H1 (cell line): ENCODE data around the gene CXCR4. TPM values are rescaled to one million over a fixed set of nuclear protein-coding genes. Genes with fewer than 3 reads are reported as not detected.

Source experiments
- CTCF ChIA-PET: fragments of 300-600 bp; sonication (Branson Sonifier 250); formaldehyde crosslinking; loops from one replicate; lab custom pipeline; 2021; ENCODE audit not compliant: partially characterized antibody; lab: Charles Lee
- POLR2A ChIA-PET: fragments of 300-600 bp; sonication (Branson Sonifier 250); formaldehyde crosslinking; loops from one replicate; lab custom pipeline; 2021; ENCODE audit warnings: inconsistent platforms; ENCODE audit not compliant: partially characterized antibody; lab: Charles Lee
- DNase-seq, 2 experiments: peaks; one replicate each; pipeline versions ENCODE4 v3.0.0 to v3.0.0-alpha.2; 2010 to 2022; ENCODE audit warnings: low spot score in 2 of 2, low read depth in 1 of 2, mixed read lengths in 1 of 2
- FAIRE-seq: peaks from 2 replicates; lab custom pipeline; 2011; peaks lifted over from hg19 to GRCh38; lab: Jason Lieb, UNC
- H2AFZ ChIP-seq: 2 replicates; pipeline ENCODE4 v1.8.1; 2012; ENCODE audit warnings: low read length, inconsistent platforms
- H2AK5ac ChIP-seq: 2 replicates; pipeline ENCODE4 v1.6.1; 2013; ENCODE audit warnings: low read depth, low read length
- H2BK120ac ChIP-seq: replicated peaks from 2 replicates; pipeline ENCODE3; 2013; ENCODE audit warnings: low read depth, low read length, inconsistent platforms
- H2BK12ac ChIP-seq: 2 replicates; pipeline ENCODE4 v1.6.1; 2013; ENCODE audit warnings: low read depth, low read length
- H2BK15ac ChIP-seq: 2 replicates; pipeline ENCODE4 v1.6.1; 2013; ENCODE audit warnings: low read length
- H2BK20ac ChIP-seq: 2 replicates; pipeline ENCODE4 v1.6.1; 2013; ENCODE audit warnings: low read length
- H2BK5ac ChIP-seq: 2 replicates; pipeline ENCODE4 v1.6.1; 2013; ENCODE audit warnings: low read depth, low read length
- H3K14ac ChIP-seq: 2 replicates; pipeline ENCODE4 v1.6.1; 2013; ENCODE audit warnings: inconsistent platforms; ENCODE audit not compliant: insufficient read length
- H3K18ac ChIP-seq: 2 replicates; pipeline ENCODE4 v1.6.1; 2013; ENCODE audit warnings: low read length; ENCODE audit errors: extremely low read depth
- H3K23ac ChIP-seq: 2 replicates; pipeline ENCODE4 v1.6.1; 2013; ENCODE audit warnings: inconsistent platforms; ENCODE audit not compliant: insufficient read length
- H3K23me2 ChIP-seq: 2 replicates; pipeline ENCODE4 v1.6.1; 2013; ENCODE audit warnings: low read depth, low read length
- H3K27ac ChIP-seq: 2 replicates; pipeline ENCODE4 v1.6.1; 2011; ENCODE audit warnings: low read depth, low read length, inconsistent platforms
- H3K27me3 ChIP-seq, 4 experiments: replicated peaks in 1 of 4; 1 replicate in 1 of 4; 2 replicates in 3 of 4; pipeline versions ENCODE4 v1.6.1 to v1.8.1; 2011 to 2013; ENCODE audit warnings: low read length in 3 of 4, mild to moderate bottlenecking in 3 of 4, inconsistent platforms in 2 of 4, mixed read lengths in 2 of 4, moderate library complexity in 1 of 4; ENCODE audit not compliant: control insufficient read depth in 3 of 4, insufficient read depth in 3 of 4; ENCODE audit errors: extremely low read depth in 1 of 4
- H3K36me3 ChIP-seq, 4 experiments: 2 replicates each; pipeline versions ENCODE4 v1.6.1 to v1.8.1; 2011 to 2013; ENCODE audit warnings: mild to moderate bottlenecking in 4 of 4, low read length in 3 of 4, moderate library complexity in 2 of 4, control low read depth in 1 of 4, inconsistent platforms in 1 of 4; ENCODE audit not compliant: insufficient read depth in 4 of 4, control insufficient read depth in 2 of 4
- H3K4ac ChIP-seq: replicated peaks from 2 replicates; pipeline ENCODE3; 2013; ENCODE audit warnings: low read length, low read depth, mixed read lengths, inconsistent platforms; ENCODE audit not compliant: insufficient read length
- H3K4me1 ChIP-seq, 4 experiments: replicated peaks in 1 of 4; 1 replicate in 1 of 4; 2 replicates in 3 of 4; pipeline versions ENCODE4 v1.6.1 to v1.8.1; 2011 to 2013; ENCODE audit warnings: low read length in 3 of 4, inconsistent platforms in 2 of 4, mixed read lengths in 1 of 4; ENCODE audit not compliant: insufficient read depth in 4 of 4, control insufficient read depth in 3 of 4
- H3K4me2 ChIP-seq, 2 experiments: 2 replicates each; pipeline versions ENCODE4 v1.6.1 to v1.8.1; 2011 to 2013; ENCODE audit warnings: low read depth in 2 of 2, low read length in 2 of 2, control low read depth in 1 of 2, inconsistent platforms in 1 of 2, mild to moderate bottlenecking in 1 of 2; ENCODE audit not compliant: insufficient read depth in 1 of 2
- H3K4me3 ChIP-seq, 4 experiments: fragments of 200-600, 300-600 bp in 1 of 4; sonication (generic), shearing (Covaris generic), sonication (Bioruptor Twin) in 1 of 4; 2 replicates each; pipeline versions ENCODE4 v1.5.1 to v1.8.1; 2011 to 2016; ENCODE audit warnings: low read length in 4 of 4, low read depth in 3 of 4, control low read depth in 2 of 4, inconsistent platforms in 2 of 4, mild to moderate bottlenecking in 2 of 4, mixed read lengths in 1 of 4, moderate library complexity in 1 of 4; ENCODE audit not compliant: insufficient read depth in 2 of 4; ENCODE audit errors: extremely low read depth in 1 of 4
- H3K56ac ChIP-seq: replicated peaks from 2 replicates; pipeline ENCODE3; 2013; ENCODE audit warnings: low read depth, mild to moderate bottlenecking, mixed read lengths, low read length, inconsistent platforms; ENCODE audit not compliant: insufficient read length
- H3K79me1 ChIP-seq: 2 replicates; pipeline ENCODE4 v1.6.1; 2013; ENCODE audit warnings: low read depth, low read length, control low read depth
- H3K79me2 ChIP-seq, 2 experiments: 2 replicates each; pipeline versions ENCODE4 v1.6.1 to v1.8.1; 2012 to 2013; ENCODE audit warnings: low read length in 2 of 2, mild to moderate bottlenecking in 2 of 2, inconsistent platforms in 1 of 2; ENCODE audit not compliant: insufficient read depth in 2 of 2, control insufficient read depth in 1 of 2
- H3K9ac ChIP-seq, 4 experiments: replicated peaks in 1 of 4; 1 replicate in 1 of 4; 2 replicates in 3 of 4; pipeline versions ENCODE4 v1.6.1 to v1.8.1; 2011 to 2013; ENCODE audit warnings: low read depth in 3 of 4, low read length in 3 of 4, control low read depth in 2 of 4, mild to moderate bottlenecking in 2 of 4, moderate library complexity in 2 of 4, inconsistent platforms in 1 of 4; ENCODE audit errors: extremely low read depth in 1 of 4
- H3K9me3 ChIP-seq, 2 experiments: 2 replicates each; pipeline versions ENCODE4 v1.6.1 to v1.8.1; 2012 to 2013; ENCODE audit warnings: mild to moderate bottlenecking in 2 of 2, moderate library complexity in 2 of 2, control low read depth in 1 of 2, inconsistent platforms in 1 of 2, low read depth in 1 of 2, low read length in 1 of 2, mixed read lengths in 1 of 2; ENCODE audit not compliant: insufficient read depth in 2 of 2
- H4K20me1 ChIP-seq, 2 experiments: replicated peaks in 1 of 2; 2 replicates each; pipeline versions ENCODE3 to v1.8.1; 2011 to 2013; ENCODE audit warnings: inconsistent platforms in 2 of 2, low read length in 2 of 2, mild to moderate bottlenecking in 1 of 2; ENCODE audit not compliant: insufficient read depth in 2 of 2, control insufficient read depth in 1 of 2
- H4K5ac ChIP-seq: 2 replicates; pipeline ENCODE4 v1.6.1; 2013; ENCODE audit warnings: low read length, low read depth, mixed read lengths, inconsistent platforms; ENCODE audit not compliant: insufficient read length
- H4K8ac ChIP-seq: 2 replicates; pipeline ENCODE4 v1.8.0; 2013; ENCODE audit warnings: mild to moderate bottlenecking, moderate library complexity, low read length, inconsistent platforms; ENCODE audit not compliant: insufficient read depth; ENCODE audit errors: extremely low read depth
- H4K91ac ChIP-seq: replicated peaks from 2 replicates; pipeline ENCODE3; 2013; ENCODE audit warnings: low read length, mixed read lengths, inconsistent platforms; ENCODE audit not compliant: insufficient read length
- BCL11A ChIP-seq, 2 experiments: IDR thresholded peaks; one replicate each; pipeline ENCODE4 v1.6.1; 2011; ENCODE audit warnings: low read depth in 2 of 2, low read length in 2 of 2, mild to moderate bottlenecking in 2 of 2
- EZH2 ChIP-seq: fragments of 200-600 bp; sonication (generic); IDR thresholded peaks from 2 replicates; pipeline ENCODE4 v1.7.1; 2012; ENCODE audit warnings: low read depth, mild to moderate bottlenecking, moderate library complexity, low read length, inconsistent platforms; ENCODE audit not compliant: severe bottlenecking
- HDAC2 ChIP-seq, 2 experiments: fragments of 300-600 bp in 1 of 2; sonication (generic) in 1 of 2; IDR thresholded peaks; 2 replicates each; pipeline ENCODE4 v1.6.1; 2011 to 2012; ENCODE audit warnings: low read depth in 2 of 2, low read length in 2 of 2, mild to moderate bottlenecking in 2 of 2, moderate library complexity in 2 of 2, borderline replicate concordance in 1 of 2, inconsistent platforms in 1 of 2
- KDM1A ChIP-seq: fragments of 200-600, 300-600 bp; sonication (generic); IDR thresholded peaks from 2 replicates; pipeline ENCODE4 v1.7.1; 2016; ENCODE audit warnings: mild to moderate bottlenecking, low read length, borderline replicate concordance
- POU5F1 ChIP-seq: IDR thresholded peaks from 2 replicates; pipeline ENCODE4 v1.6.1; 2011; ENCODE audit warnings: low read depth, mild to moderate bottlenecking, low read length, moderate library complexity
- SIN3A ChIP-seq, 2 experiments: IDR thresholded peaks in 1 of 2; conservative IDR thresholded peaks in 1 of 2; 2 replicates each; pipeline ENCODE4 v1.6.1; 2011 to 2012; ENCODE audit warnings: low read length in 2 of 2, improper control_type of control experiment in 1 of 2, low read depth in 1 of 2, mild to moderate bottlenecking in 1 of 2
- SP2 ChIP-seq: IDR thresholded peaks from 2 replicates; pipeline ENCODE4 v1.6.1; 2012; ENCODE audit warnings: mild to moderate bottlenecking, low read length, inconsistent platforms
- WGBS, 2 experiments: shearing (Covaris generic) in 1 of 2; methylation state at CpG; one replicate each; pipeline versions ENCODE4 v1.1.6 to v1.1.7; 2013 to 2015; ENCODE audit warnings: low lambda C conversion rate in 2 of 2, mixed read lengths in 2 of 2, inconsistent platforms in 1 of 2, low coverage in 1 of 2, missing lambda C conversion rate in 1 of 2; ENCODE audit not compliant: insufficient replicate concordance in 2 of 2, insufficient coverage in 1 of 2, insufficient read length in 1 of 2; ENCODE audit errors: extremely low coverage in 1 of 2, missing lambda C conversion rate in 1 of 2; 5-methylcytosine and 5-hydroxymethylcytosine counted together
- polyA plus RNA-seq, 7 experiments: library from polyadenylated mRNA; depleted of rRNA in 3 of 7; stranded (reverse) in 5 of 7; unstranded in 2 of 7; fragments of >200 nt in 5 of 7; fragments of 200-250 nt in 2 of 7; gene quantifications; 1 replicate in 5 of 7; 2 replicates in 1 of 7; 4 replicates in 1 of 7; pipeline versions ENCODE4 v1.2.1 to v1.2.3, GENCODE V29; 2011 to 2013; ENCODE audit warnings: missing spikeins in 2 of 7, mixed read lengths in 2 of 7
- total RNA-seq: library from RNA; stranded (reverse); fragmentation: NEBNext Ultra II Directional; extraction: Animal tissue kit (Norgen Biotek cat#: 25700); gene quantifications from 2 replicates; pipeline ENCODE4 v1.2.1, GENCODE V29; 2021

The CXCR4 gene
- total and polyA plus RNA-seq, 2 of the 8 experiments (the other 6 are each of a cell fraction or from before 2014, with no cell fraction given) = 1.8 to 2.8 TPM

DNA sequence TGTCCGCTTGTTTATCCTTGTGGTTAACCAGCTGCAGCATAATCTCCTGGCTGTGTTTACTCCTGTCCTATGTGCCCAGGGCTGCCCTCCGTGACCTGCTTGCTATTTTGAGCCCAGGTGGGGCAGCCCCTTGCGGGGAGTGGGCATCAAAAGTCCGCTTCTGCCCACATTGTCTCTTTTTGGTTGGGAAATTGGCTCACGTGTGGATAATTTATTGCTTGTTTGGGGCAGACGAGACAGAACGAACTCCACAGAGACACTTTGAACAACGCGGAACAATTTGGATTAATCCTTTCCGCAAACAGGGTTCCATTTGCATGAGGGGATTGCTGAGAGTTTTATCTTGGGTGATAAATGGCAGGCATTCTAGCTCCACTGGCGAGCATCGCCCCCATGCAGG, 8.1 kb upstream of the CXCR4 start:
- no peaks in the 10 kb centered on the region for H3K79me1 ChIP-seq
- no peak overlapping the region; the same call in 1 of the 2 replicates for H3K18ac ChIP-seq
- peaks cover 2% of the 10 kb centered on the region; the same call in 1 of the 2 replicates for H3K23me2 ChIP-seq
- no peak overlapping the region for H2BK12ac ChIP-seq
- TF ChIP-seq SP2 (no peak), KDM1A (no peak), SIN3A (conservative IDR thresholded peaks at IDR 0.05 in 1 of 2, IDR thresholded peaks at IDR 0.05 in 1 of 2; ENCODE audit: low read depth in 1 of 2, low read length in 2 of 2) (no peak), HDAC2 (IDR thresholded peaks at IDR 0.05; ENCODE audit: borderline replicate concordance in 1 of 2, low read depth in 2 of 2, low read length in 2 of 2) (no peak), BCL11A (IDR thresholded peaks at IDR 0.05; ENCODE audit: low read depth in 2 of 2, low read length in 2 of 2) (no peak), EZH2 (no peak), POU5F1 (no peak)
- TF ChIP-seq, all 59 proteins: peak for 0
- Histone ChIP-seq H4K8ac (no peak overlapping the region), H3K27ac (no peak overlapping the region), H4K20me1 (no peaks in the 10 kb centered on the region), H3K9me3 (no peaks in the 10 kb centered on the region), H2AK5ac (no peak overlapping the region), H2BK20ac (no peak overlapping the region), H3K14ac (no peak overlapping the region), H4K91ac (no peak overlapping the region), H2BK5ac (no peak overlapping the region), H3K9ac (no peak overlapping the region), H3K27me3 (no peaks in the 10 kb centered on the region), H3K4ac (no peak overlapping the region), H2BK15ac (no peak overlapping the region), H2BK120ac (no peak overlapping the region), H3K36me3 (no peaks in the 10 kb centered on the region), H3K4me3 (no peak overlapping the region), H3K23ac (no peak overlapping the region), H3K79me2 (no peaks in the 10 kb centered on the region), H3K4me2 (no peak overlapping the region; a peak in 1 of 4 replicates), H2AFZ (no peak overlapping the region), H3K56ac (no peak overlapping the region), H3K4me1 (peaks cover 0 to 9% (median 2%) of the 10 kb centered on the region in 4 experiments; a peak in 4 of 7 replicates), H4K5ac (no peak overlapping the region)
- no peak for FAIRE-seq
- CTCF ChIA-PET = interaction anchor here (1.0 kb wide), 1 partner anchor 212 kb away, joined by 5 read pairs; no protein-coding TSS in a partner anchor
- WGBS, 2 experiments = 67% methylated on average over 12 of the region's 12 CpGs; no CpG with 5 or more reads in 1 of the 2 experiments
- POLR2A ChIA-PET = no interaction called here
- no peak for DNase-seq
